Erythroblast (primary cell): ENCODE data around the gene TMEM200A.

Experiments used
- GATA1 ChIP-seq: IDR thresholded peaks from 2 replicates; pipeline ENCODE4 v1.6.1; 2011; ENCODE audit warnings: low read depth, mild to moderate bottlenecking, control low read depth, low read length, moderate library complexity
- POLR2A ChIP-seq: IDR thresholded peaks from 2 replicates; pipeline ENCODE4 v1.6.1; 2011; ENCODE audit warnings: mild to moderate bottlenecking, low read length

DNA sequence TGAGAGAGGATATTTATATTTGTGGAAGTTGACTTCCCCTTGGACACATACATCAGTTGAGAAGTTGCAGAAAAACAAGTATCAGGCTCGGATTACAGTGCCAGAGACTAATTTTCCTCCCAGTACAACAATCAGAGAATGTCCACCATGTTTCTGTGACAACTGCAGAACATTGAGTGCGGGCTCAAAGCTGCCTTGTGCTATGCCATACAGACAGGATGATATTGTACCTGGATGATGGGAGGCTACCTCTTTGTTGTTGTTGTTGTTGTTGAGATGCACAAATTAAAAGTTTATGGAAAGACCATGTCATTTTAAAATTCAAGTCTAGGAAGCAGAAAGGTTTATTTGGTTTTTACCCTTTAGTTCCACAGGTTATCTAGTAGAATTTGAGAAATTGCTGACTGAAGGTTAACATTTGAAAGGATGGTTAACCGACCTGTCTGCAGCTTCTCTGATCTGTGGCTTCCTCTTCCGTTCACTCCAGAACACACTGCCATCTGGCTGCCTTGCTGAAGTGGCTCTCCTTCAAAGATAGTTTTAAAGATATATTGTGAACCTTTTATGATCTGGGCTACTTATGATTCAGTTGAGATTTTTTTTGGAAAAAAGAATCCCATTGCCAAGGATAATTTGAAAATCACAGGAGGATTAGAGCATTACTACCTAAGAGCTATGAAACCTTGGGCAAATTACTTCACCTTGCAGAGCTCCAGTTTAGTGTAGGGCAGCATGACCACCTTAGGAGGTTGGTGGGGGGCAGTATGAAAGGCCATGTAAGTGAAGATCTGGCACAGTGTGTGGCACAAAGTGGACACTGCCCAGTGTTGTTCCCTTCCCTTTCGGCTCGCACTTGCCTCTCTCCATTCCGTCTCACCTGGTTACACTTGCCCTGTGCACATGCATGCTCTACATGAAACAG lies 15.9 kb downstream of the TMEM200A start:
- TF ChIP-seq POLR2A (no peak), GATA1 (no peak)
